Skeletal muscle tissue (tissue), 4 donors: ENCODE results near the gene ATAD3C. TPM values are rescaled to one million over a fixed set of nuclear protein-coding genes. Genes with fewer than 3 reads are reported as not detected.

Experiments
- H3K27ac ChIP-seq: one replicate; pipeline ENCODE4 v1.7.0; 2013; ENCODE audit warnings: mild to moderate bottlenecking, low read depth, low read length, inconsistent platforms
- H3K27me3 ChIP-seq, 3 donors: one replicate each; pipeline ENCODE4 v1.7.0; 2013; ENCODE audit warnings: low read length in 3 of 3; ENCODE audit not compliant: control insufficient read depth in 3 of 3, insufficient read depth in 3 of 3
- H3K36me3 ChIP-seq, 3 donors: one replicate each; pipeline ENCODE4 v1.7.0; 2013; ENCODE audit warnings: low read length in 3 of 3; ENCODE audit not compliant: control insufficient read depth in 3 of 3, insufficient read depth in 3 of 3
- H3K4me1 ChIP-seq, 3 donors: one replicate each; pipeline ENCODE4 v1.7.0; 2013; ENCODE audit warnings: low read length in 3 of 3, mild to moderate bottlenecking in 3 of 3; ENCODE audit not compliant: control insufficient read depth in 3 of 3, insufficient read depth in 3 of 3
- H3K4me3 ChIP-seq, 3 donors: one replicate each; pipeline ENCODE4 v1.7.0; 2013; ENCODE audit warnings: low read length in 3 of 3
- H3K9ac ChIP-seq, 3 donors: one replicate each; pipeline ENCODE4 v1.7.0; 2013; ENCODE audit warnings: low read length in 3 of 3, mild to moderate bottlenecking in 3 of 3, moderate library complexity in 2 of 3, low read depth in 1 of 3
- H3K9me3 ChIP-seq, 3 donors: one replicate each; pipeline ENCODE4 v1.7.0; 2013; ENCODE audit warnings: low read length in 3 of 3; ENCODE audit not compliant: control insufficient read depth in 3 of 3
- total RNA-seq: library from RNA; depleted of rRNA; stranded (reverse); fragments of >200 nt; gene quantifications from one replicate; pipeline ENCODE4 v1.2.3, GENCODE V29; 2014
- donor health status: Osteomylitis.

Gene ATAD3C
- total RNA-seq, 1 donor from 2014 or later = not detected

- peak overlapping the region; percentile 38 to 62 (median 51) for H3K9ac ChIP-seq
- H3K27me3 ChIP-seq = peaks cover 0 to 36% (median 13%) of the 10 kb centered on the region in 3 donors
- H3K4me1 ChIP-seq = peaks cover 54 to 63% (median 60%) of the 10 kb centered on the region in 3 donors
- no peaks in the 10 kb centered on the region for H3K36me3 ChIP-seq
- H3K27ac ChIP-seq = no peak overlapping the region
- no peaks in the 10 kb centered on the region for H3K9me3 ChIP-seq
- H3K4me3 ChIP-seq = peak overlapping the region; percentile 51 to 68 (median 60)
Observed at GRCh38 chr1:1435911-1436629, 13.4 kb upstream of the ATAD3C start.

GRCh38 chr1:1436630-1437032, 12.9 kb upstream of the ATAD3C start:
- Histone ChIP-seq H3K9ac (peak overlapping the region in 2 of 3 donors; percentile 51 to 62), H3K27me3 (peaks cover 0 to 36% (median 13%) of the 10 kb centered on the region in 3 donors), H3K9me3 (no peaks in the 10 kb centered on the region), H3K4me1 (peaks cover 57 to 66% (median 60%) of the 10 kb centered on the region in 3 donors), H3K4me3 (peak overlapping the region; percentile 51 to 68 (median 60)), H3K36me3 (no peaks in the 10 kb centered on the region), H3K27ac (no peak overlapping the region)

- H3K4me1 ChIP-seq = peaks cover 54 to 59% (median 57%) of the 10 kb centered on the region in 3 donors
- H3K27ac ChIP-seq = no peak overlapping the region
- peak overlapping the region in 1 of 3 donors; percentile 13 for H3K4me3 ChIP-seq
- no peaks in the 10 kb centered on the region for H3K9me3 ChIP-seq
- peak overlapping the region in 1 of 3 donors; percentile 62 for H3K9ac ChIP-seq
- no peaks in the 10 kb centered on the region for H3K36me3 ChIP-seq
- peaks cover 0 to 36% (median 13%) of the 10 kb centered on the region in 3 donors for H3K27me3 ChIP-seq
Observed at GRCh38 chr1:1437033-1437903, 12.2 kb upstream of the ATAD3C start.

DNA sequence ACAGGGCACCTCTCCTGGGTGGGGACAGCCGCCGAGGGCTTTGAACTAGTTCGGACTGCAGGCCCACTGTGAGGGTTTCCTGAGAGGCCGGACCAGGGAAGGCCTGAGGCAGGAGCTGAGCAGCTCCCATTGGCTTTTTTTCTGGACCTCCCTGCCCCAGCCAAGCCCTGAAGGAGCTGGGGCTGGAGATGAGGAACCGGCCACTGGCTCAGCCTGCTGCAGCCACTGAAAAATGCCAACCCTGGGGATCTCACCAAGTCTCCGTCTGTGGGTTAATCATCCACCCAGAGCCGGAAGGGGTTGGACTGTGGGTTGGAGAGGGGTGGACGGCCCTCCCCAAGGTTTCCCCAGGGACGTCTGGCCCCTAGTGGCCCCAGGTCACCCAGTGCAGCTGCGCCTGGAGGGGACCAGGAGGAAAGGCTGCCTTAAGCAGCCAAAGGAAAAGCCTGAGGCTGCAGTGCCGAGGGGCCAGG, 11.5 kb upstream of the ATAD3C start:
- peak overlapping the region in 1 of 3 donors; percentile 8 for H3K9ac ChIP-seq
- H3K9me3 ChIP-seq = no peaks in the 10 kb centered on the region
- H3K4me3 ChIP-seq = no peak overlapping the region
- no peaks in the 10 kb centered on the region for H3K36me3 ChIP-seq
- peaks cover 50 to 52% (median 52%) of the 10 kb centered on the region in 3 donors for H3K4me1 ChIP-seq
- H3K27ac ChIP-seq = no peak overlapping the region
- H3K27me3 ChIP-seq = peaks cover 0 to 36% (median 13%) of the 10 kb centered on the region in 3 donors

GRCh38 chr1:1438531-1439381, 10.7 kb upstream of the ATAD3C start:
- H3K4me1 ChIP-seq = peaks cover 42 to 45% (median 44%) of the 10 kb centered on the region in 3 donors

GRCh38 chr1:1439546-1440261, 9.8 kb upstream of the ATAD3C start:
- Histone ChIP-seq H3K36me3 (no peaks in the 10 kb centered on the region), H3K27ac (no peak overlapping the region), H3K9me3 (no peaks in the 10 kb centered on the region), H3K4me1 (peaks cover 35 to 38% (median 36%) of the 10 kb centered on the region in 3 donors), H3K27me3 (peaks cover 0 to 36% (median 13%) of the 10 kb centered on the region in 3 donors), H3K9ac (no peak overlapping the region), H3K4me3 (no peak overlapping the region)

More at GRCh38 chr1:1438531-1439381, 10.7 kb upstream of the ATAD3C start:
- Histone ChIP-seq H3K27me3 (peaks cover 0 to 36% (median 13%) of the 10 kb centered on the region in 3 donors), H3K36me3 (no peaks in the 10 kb centered on the region), H3K4me3 (no peak overlapping the region), H3K27ac (no peak overlapping the region), H3K9ac (no peak overlapping the region), H3K9me3 (no peaks in the 10 kb centered on the region)

GRCh38 chr1:1440262-1441001, 9.1 kb upstream of the ATAD3C start:
- no peak overlapping the region for H3K4me3 ChIP-seq
- peak overlapping the region in 2 of 3 donors; percentile 33 to 50 for H3K9ac ChIP-seq
- H3K27me3 ChIP-seq = peaks cover 0 to 30% (median 13%) of the 10 kb centered on the region in 3 donors
- no peaks in the 10 kb centered on the region for H3K9me3 ChIP-seq
- no peak overlapping the region for H3K27ac ChIP-seq
- H3K36me3 ChIP-seq = no peaks in the 10 kb centered on the region
- H3K4me1 ChIP-seq = peaks cover 27 to 31% (median 29%) of the 10 kb centered on the region in 3 donors

- H3K36me3 ChIP-seq = no peaks in the 10 kb centered on the region
- peak overlapping the region in 1 of 3 donors; percentile 50 for H3K9ac ChIP-seq
- H3K27me3 ChIP-seq = peaks cover 0 to 26% (median 11%) of the 10 kb centered on the region in 3 donors
- peaks cover 23 to 26% (median 24%) of the 10 kb centered on the region in 3 donors for H3K4me1 ChIP-seq
- H3K9me3 ChIP-seq = no peaks in the 10 kb centered on the region
- H3K27ac ChIP-seq = no peak overlapping the region
- H3K4me3 ChIP-seq = peak overlapping the region in 1 of 3 donors; percentile 45
Observed at GRCh38 chr1:1441002-1441888, 8.2 kb upstream of the ATAD3C start.
